ES-I3 (cell line): ENCODE data around the gene OR5H6.

Experiments used
- H3K36me3 ChIP-seq: 2 replicates; pipeline ENCODE4 v1.6.1; 2013; ENCODE audit warnings: mild to moderate bottlenecking, low read length, control low read depth, moderate library complexity; ENCODE audit not compliant: insufficient read depth
- H3K4me1 ChIP-seq: 2 replicates; pipeline ENCODE4 v1.6.1; 2013; ENCODE audit warnings: mild to moderate bottlenecking, control low read depth, low read length; ENCODE audit not compliant: insufficient read depth
- H3K9ac ChIP-seq: 2 replicates; pipeline ENCODE4 v1.6.1; 2013; ENCODE audit warnings: low read depth, mild to moderate bottlenecking, low read length, moderate library complexity
- H3K9me3 ChIP-seq: 2 replicates; pipeline ENCODE4 v1.6.1; 2013; ENCODE audit warnings: mild to moderate bottlenecking, low read length, moderate library complexity; ENCODE audit not compliant: control insufficient read depth, insufficient read depth

The OR5H6 gene

DNA sequence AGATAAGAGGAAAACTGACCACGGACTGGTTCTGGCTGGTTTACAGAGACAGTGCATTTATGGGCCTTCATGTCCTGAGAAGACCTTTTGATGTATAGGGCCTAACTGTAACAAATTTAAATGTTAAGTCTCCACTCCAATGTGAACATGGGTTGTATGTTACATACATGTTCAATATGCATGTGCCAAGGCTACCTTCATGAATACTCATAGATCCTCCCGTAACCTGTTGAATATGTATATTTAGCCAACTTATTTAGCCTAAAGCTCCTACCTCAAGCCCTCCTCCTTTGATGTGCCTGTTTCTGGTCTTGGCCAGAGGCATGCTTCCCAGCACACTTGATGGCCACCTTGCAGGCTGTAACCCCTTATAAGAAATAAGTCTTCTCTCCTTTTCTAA, 18.2 kb downstream of the OR5H6 start, which contains the start of gene OR5H2:
TSS of gene OR5H2 (plus strand) at position 301 of the 400 bp plus-strand sequence. CDS start 398 bp downstream, outside the sequence.
- Histone ChIP-seq H3K9me3 (no peaks in the 10 kb centered on the region), H3K4me1 (peaks cover 16% of the 10 kb centered on the region; the same call in 1 of the 2 replicates), H3K9ac (no peak within 1 kb of the TSS), H3K36me3 (no peaks in the 10 kb centered on the region)

- H3K36me3 ChIP-seq = no peaks in the 10 kb centered on the region
These were observed 26.9 kb downstream of the OR5H6 start for GRCh38 chr3:98290916-98291315.

GRCh38 chr3:98291332-98291957, 27.4 kb downstream of the OR5H6 start:
- Histone ChIP-seq H3K9me3 (no peaks in the 10 kb centered on the region), H3K9ac (no peak overlapping the region), H3K36me3 (no peaks in the 10 kb centered on the region), H3K4me1 (no peaks in the 10 kb centered on the region)

More at GRCh38 chr3:98290916-98291315, 26.9 kb downstream of the OR5H6 start:
- no peaks in the 10 kb centered on the region for H3K9me3 ChIP-seq
- H3K9ac ChIP-seq = no peak overlapping the region
- no peaks in the 10 kb centered on the region for H3K4me1 ChIP-seq
